Naive thymus-derived CD4-positive, alpha-beta T cell (primary cell): ENCODE measurements around the gene CRPPA. TPM values are rescaled to one million over a fixed set of nuclear protein-coding genes. Genes with fewer than 3 reads are reported as not detected.

Experiments used
- ATAC-seq: fragments of 150-1000 bp; cut with Tn5 transposase; 2 replicates; pipeline ENCODE4 v1.10.0; 2021; ENCODE audit warnings: mild to moderate bottlenecking, moderate library complexity
- CTCF ChIA-PET: fragments of 350-600 bp; sonication (Branson Sonifier 250); formaldehyde crosslinking; loops from one replicate; lab custom pipeline; 2021; ENCODE audit warnings: antibody characterized with exemption; lab: Charles Lee
- POLR2A ChIA-PET: fragments of 350-600 bp; sonication (Branson Sonifier 250); formaldehyde crosslinking; loops from one replicate; lab custom pipeline; 2021; ENCODE audit warnings: antibody characterized with exemption, inconsistent platforms; lab: Charles Lee
- DNase-seq, 9 donors: peaks; one replicate each; pipeline versions ENCODE4 v3.0.0 to v3.0.0-alpha.2; 2020 to 2022; ENCODE audit warnings: mixed read lengths in 1 of 9
- H3K27ac ChIP-seq: one replicate; pipeline ENCODE4 v1.7.0; 2013; ENCODE audit warnings: mild to moderate bottlenecking, low read depth, low read length, moderate library complexity
- H3K27me3 ChIP-seq, 2 donors: one replicate each; pipeline ENCODE4 v1.7.0; 2013; ENCODE audit warnings: low read length in 2 of 2, mild to moderate bottlenecking in 2 of 2, moderate library complexity in 2 of 2; ENCODE audit not compliant: control insufficient read depth in 2 of 2, insufficient read depth in 2 of 2
- H3K36me3 ChIP-seq, 3 experiments: 1 replicate in 2 of 3; 2 replicates in 1 of 3; pipeline ENCODE4 v1.7.0; 2013; ENCODE audit warnings: low read length in 3 of 3, mild to moderate bottlenecking in 3 of 3, moderate library complexity in 1 of 3; ENCODE audit not compliant: insufficient read depth in 3 of 3, control insufficient read depth in 2 of 3
- H3K4me1 ChIP-seq, 2 donors: one replicate each; pipeline ENCODE4 v1.7.0; 2013; ENCODE audit warnings: low read length in 2 of 2, mild to moderate bottlenecking in 2 of 2, moderate library complexity in 1 of 2; ENCODE audit not compliant: control insufficient read depth in 2 of 2, insufficient read depth in 2 of 2
- H3K4me3 ChIP-seq: 2 replicates; pipeline ENCODE4 v1.7.0; 2013; ENCODE audit warnings: mild to moderate bottlenecking, low read length
- H3K9me3 ChIP-seq, 3 experiments: 1 replicate in 2 of 3; 2 replicates in 1 of 3; pipeline ENCODE4 v1.7.0; 2013; ENCODE audit warnings: low read length in 3 of 3; ENCODE audit not compliant: control insufficient read depth in 2 of 3
- H3K27ac Mint-ChIP-seq, 9 donors: one replicate each; pipeline ENCODE4 v1.8.0; 2020 to 2022; ENCODE audit warnings: mixed read lengths in 9 of 9, mild to moderate bottlenecking in 8 of 9, moderate library complexity in 5 of 9, inconsistent platforms in 2 of 9
- H3K27me3 Mint-ChIP-seq, 5 donors: one replicate each; pipeline ENCODE4 v1.8.0; 2021 to 2022; ENCODE audit warnings: mixed read lengths in 5 of 5, mild to moderate bottlenecking in 1 of 5
- H3K36me3 Mint-ChIP-seq, 5 donors: one replicate each; pipeline ENCODE4 v1.8.0; 2020 to 2022; ENCODE audit warnings: mixed read lengths in 5 of 5, mild to moderate bottlenecking in 3 of 5, inconsistent platforms in 1 of 5
- H3K4me1 Mint-ChIP-seq, 7 donors: one replicate each; pipeline ENCODE4 v1.8.0; 2020 to 2022; ENCODE audit warnings: mixed read lengths in 7 of 7, mild to moderate bottlenecking in 3 of 7, inconsistent platforms in 1 of 7
- H3K4me3 Mint-ChIP-seq, 10 donors: one replicate each; pipeline ENCODE4 v1.8.0; 2020 to 2022; ENCODE audit warnings: mild to moderate bottlenecking in 10 of 10, mixed read lengths in 10 of 10, moderate library complexity in 6 of 10, inconsistent platforms in 2 of 10
- H3K9me3 Mint-ChIP-seq, 11 donors: one replicate each; pipeline ENCODE4 v1.8.0; 2020 to 2022; ENCODE audit warnings: mixed read lengths in 11 of 11, mild to moderate bottlenecking in 4 of 11, inconsistent platforms in 1 of 11, moderate library complexity in 1 of 11
- intact Hi-C, 2 donors: fragments of 100-400 bp; cut with micrococcal nuclease; formaldehyde crosslinking; loops; one replicate each; pipeline ENCODE4 v1.15.1; 2023
- polyA plus RNA-seq, 2 donors: library from polyadenylated mRNA; unstranded; fragments of 300-500 nt; fragmentation: Illumina TruSeq; gene quantifications; one replicate each; pipeline ENCODE4 v1.2.3, GENCODE V29; 2021
- total RNA-seq, 6 experiments: library from RNA in 5 of 6; stranded (reverse) in 5 of 6; gene quantifications; 1 replicate in 5 of 6; 2 replicates in 1 of 6; pipeline ENCODE4 v1.2.3 and lab custom pipeline; 2021 to 2026

CRPPA gene
- total and polyA plus RNA-seq, 7 experiments from 2014 or later, result 0.21 to 2.5 (median 1.3) TPM

GRCh38 chr7:16428672-16429071, 7.3 kb upstream of the CRPPA start:
- CTCF ChIA-PET, result no interaction called here
- ATAC-seq, result peak; percentile 62
- Mint-ChIP-seq H3K9me3 (no peaks in the 10 kb centered on the region), H3K27ac (no peak overlapping the region), H3K4me3 (no peak overlapping the region), H3K36me3 (no peaks in the 10 kb centered on the region), H3K4me1 (peaks cover 0 to 6% (median 0%) of the 10 kb centered on the region in 7 donors), H3K27me3 (peaks cover 0 to 15% (median 0%) of the 10 kb centered on the region in 5 donors)
- H3K4me1 ChIP-seq, result no peaks in the 10 kb centered on the region
- no peak overlapping the region for H3K4me3 ChIP-seq
- no peak for DNase-seq
- no peak overlapping the region for H3K27ac ChIP-seq
- no peaks in the 10 kb centered on the region for H3K36me3 ChIP-seq
- POLR2A ChIA-PET, result no interaction called here
- H3K27me3 ChIP-seq, result no peaks in the 10 kb centered on the region
- intact Hi-C loops, result loop anchor here in 1 of 2 donors (1.0 kb wide), 1 partner anchor 8 kb away; no protein-coding TSS in a partner anchor
- no peaks in the 10 kb centered on the region for H3K9me3 ChIP-seq

- DNase-seq (no peak), ATAC-seq (no peak)
- H3K36me3 ChIP-seq, result no peaks in the 10 kb centered on the region
- ChIA-PET CTCF (no interaction called here), POLR2A (no interaction called here)
- H3K9me3 Mint-ChIP-seq, result no peaks in the 10 kb centered on the region
- H3K27ac ChIP-seq, result no peak overlapping the region
- intact Hi-C loops, result no loop called here
- H3K27ac Mint-ChIP-seq, result no peak overlapping the region
- H3K9me3 ChIP-seq, result no peaks in the 10 kb centered on the region
- H3K27me3 ChIP-seq, result no peaks in the 10 kb centered on the region
- H3K4me3 Mint-ChIP-seq, result no peak overlapping the region
- no peak overlapping the region for H3K4me3 ChIP-seq
- no peaks in the 10 kb centered on the region for H3K36me3 Mint-ChIP-seq
- peaks cover 0 to 15% (median 0%) of the 10 kb centered on the region in 5 donors for H3K27me3 Mint-ChIP-seq
- H3K4me1 Mint-ChIP-seq, result peaks cover 0 to 6% (median 0%) of the 10 kb centered on the region in 7 donors
- no peaks in the 10 kb centered on the region for H3K4me1 ChIP-seq
Measured at GRCh38 chr7:16428182-16428581, 6.8 kb upstream of the CRPPA start.

DNA sequence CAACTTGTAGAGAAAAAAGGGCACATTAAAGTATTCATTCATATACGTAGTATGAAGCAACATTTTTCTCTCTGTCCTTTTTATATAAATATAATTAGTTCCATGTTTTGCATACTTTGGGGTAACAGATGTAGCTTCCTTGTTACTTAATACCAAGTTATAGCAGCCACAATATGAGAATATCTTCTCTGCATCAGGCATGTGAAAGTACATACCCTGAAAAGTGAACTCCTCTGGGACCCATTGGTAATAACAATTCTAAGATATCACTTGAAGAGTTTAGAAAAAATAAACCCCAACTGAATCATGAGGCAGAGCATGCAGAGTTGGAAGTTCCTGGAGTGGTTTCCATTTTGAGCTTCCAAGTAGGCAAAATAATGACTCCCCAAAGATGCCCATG, 2.4 kb upstream of the CRPPA start:
- no peaks in the 10 kb centered on the region for H3K9me3 ChIP-seq
- peaks cover 6 to 9% of the 10 kb centered on the region in 2 donors for H3K4me1 ChIP-seq
- ATAC-seq (no peak), DNase-seq (no peak)
- Mint-ChIP-seq H3K36me3 (no peaks in the 10 kb centered on the region), H3K9me3 (peaks cover 0 to 4% (median 0%) of the 10 kb centered on the region in 11 donors), H3K4me1 (peaks cover 7 to 23% (median 15%) of the 10 kb centered on the region in 7 donors), H3K27ac (no peak overlapping the region), H3K4me3 (no peak overlapping the region), H3K27me3 (peaks cover 0 to 15% (median 3%) of the 10 kb centered on the region in 5 donors)
- CTCF ChIA-PET, result no interaction called here
- H3K27ac ChIP-seq, result no peak overlapping the region
- no peak overlapping the region for H3K4me3 ChIP-seq
- H3K36me3 ChIP-seq, result no peaks in the 10 kb centered on the region
- POLR2A ChIA-PET, result interaction anchor here (1.1 kb wide), 1 partner anchor 9 kb away, joined by 4 read pairs; no protein-coding TSS in a partner anchor
- H3K27me3 ChIP-seq, result no peaks in the 10 kb centered on the region
- intact Hi-C loops, result loop anchor here (5.0 kb wide), 2 partner anchors 719 to 1519 kb away; partner anchors contain the start of gene SNX13 (in 1 of the 2)

DNA sequence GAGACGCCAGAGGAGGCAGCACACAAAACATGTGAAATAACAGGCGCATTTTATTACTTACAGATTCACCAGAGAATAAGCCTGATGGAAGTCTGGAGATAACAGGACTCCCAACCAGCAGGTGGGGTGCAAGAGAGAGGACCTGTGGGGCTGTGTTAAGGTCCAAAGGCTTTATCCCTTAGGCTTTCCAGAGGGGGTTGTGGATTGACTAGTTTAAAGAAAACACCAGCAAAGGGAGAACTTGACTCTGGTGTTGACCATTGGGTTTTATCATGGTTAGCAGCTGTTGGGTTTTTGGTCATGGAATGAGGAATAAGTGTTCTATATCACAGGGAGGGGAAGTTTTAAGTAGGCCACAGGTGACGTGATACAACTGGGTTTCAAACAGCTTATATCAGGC, 1.6 kb upstream of the CRPPA start:
- Histone ChIP-seq H3K27me3 (no peaks in the 10 kb centered on the region), H3K4me1 (peaks cover 6 to 9% of the 10 kb centered on the region in 2 donors), H3K36me3 (no peaks in the 10 kb centered on the region), H3K4me3 (no peak overlapping the region), H3K9me3 (no peaks in the 10 kb centered on the region), H3K27ac (no peak overlapping the region)
- Mint-ChIP-seq H3K27ac (peak overlapping the region in 1 of 9 donors; percentile 29), H3K4me1 (peaks cover 7 to 23% (median 15%) of the 10 kb centered on the region in 7 donors), H3K36me3 (peaks cover 0 to 5% (median 0%) of the 10 kb centered on the region in 5 donors), H3K27me3 (peaks cover 0 to 14% (median 0%) of the 10 kb centered on the region in 5 donors), H3K9me3 (peaks cover 0 to 5% (median 0%) of the 10 kb centered on the region in 11 donors), H3K4me3 (peak overlapping the region in 2 of 10 donors; percentile 6 to 40)
- ATAC-seq (no peak), DNase-seq (no peak)
- ChIA-PET CTCF (no interaction called here), POLR2A (no interaction called here)
- intact Hi-C loops, result loop anchor here (5.0 kb wide), 2 partner anchors 719 to 1519 kb away; partner anchors contain the start of gene SNX13 (in 1 of the 2)

GRCh38 chr7:16422103-16422435, 731 bp upstream of the CRPPA start:
- Mint-ChIP-seq H3K9me3 (peaks cover 0 to 5% (median 0%) of the 10 kb centered on the region in 11 donors), H3K27me3 (peaks cover 0 to 14% (median 0%) of the 10 kb centered on the region in 5 donors), H3K4me3 (peak overlapping the region; percentile 57 to 87 (median 72)), H3K36me3 (peaks cover 0 to 5% (median 0%) of the 10 kb centered on the region in 5 donors), H3K27ac (peak overlapping the region in 8 of 9 donors; percentile 32 to 83 (median 54)), H3K4me1 (peaks cover 7 to 23% (median 15%) of the 10 kb centered on the region in 7 donors)
- Histone ChIP-seq H3K27me3 (no peaks in the 10 kb centered on the region), H3K9me3 (no peaks in the 10 kb centered on the region), H3K36me3 (no peaks in the 10 kb centered on the region), H3K4me3 (no peak overlapping the region), H3K27ac (no peak overlapping the region), H3K4me1 (peaks cover 6 to 9% of the 10 kb centered on the region in 2 donors)
- ChIA-PET CTCF (no interaction called here), POLR2A (interaction anchor here (2.2 kb wide), 1 partner anchor 10 kb away, joined by 16 read pairs; no protein-coding TSS in a partner anchor)
- intact Hi-C loops, result loop anchor here (5.0 kb wide), 2 partner anchors 720 to 1520 kb away; partner anchors contain the start of gene SNX13 (in 1 of the 2)
- ATAC-seq (no peak), DNase-seq (no peak)

- Histone ChIP-seq H3K4me3 (peak overlapping the region; percentile 93), H3K9me3 (no peaks in the 10 kb centered on the region), H3K27ac (peak overlapping the region; percentile 78), H3K4me1 (peaks cover 6 to 9% of the 10 kb centered on the region in 2 donors), H3K27me3 (no peaks in the 10 kb centered on the region), H3K36me3 (no peaks in the 10 kb centered on the region)
- POLR2A ChIA-PET, result interaction anchor here (0.7 to 2.2 kb wide), 5 partner anchors 11 to 877 kb away, joined by 3 to 19 read pairs (median 4); partner anchors contain the start of genes AHR, ANKMY2 and BZW2
- H3K36me3 Mint-ChIP-seq, result peaks cover 0 to 5% (median 0%) of the 10 kb centered on the region in 5 donors
- peak overlapping the region; percentile 82 to 96 (median 88) for H3K4me3 Mint-ChIP-seq
- CTCF ChIA-PET, result interaction anchor here (0.6 to 2.3 kb wide), 5 partner anchors 9 to 225 kb away, joined by 3 to 5 read pairs (median 5); partner anchors contain the start of genes ANKMY2 and BZW2
- DNase-seq (peak; percentile 71 to 93 (median 88)), ATAC-seq (peak; percentile 93)
- H3K9me3 Mint-ChIP-seq, result peaks cover 0 to 5% (median 0%) of the 10 kb centered on the region in 11 donors
- peak overlapping the region; percentile 84 to 98 (median 92) for H3K27ac Mint-ChIP-seq
- H3K27me3 Mint-ChIP-seq, result peaks cover 0 to 14% (median 0%) of the 10 kb centered on the region in 5 donors
- peaks cover 7 to 23% (median 15%) of the 10 kb centered on the region in 7 donors for H3K4me1 Mint-ChIP-seq
- intact Hi-C loops, result loop anchor here (1.0 to 5.0 kb wide), 8 partner anchors 9 to 1522 kb away; partner anchors contain the start of genes ANKMY2 (in 2 of the 2), SNX13 (in 2 of the 2), AHR (in 1 of the 2) and TSPAN13 (in 1 of the 2)
Measured at GRCh38 chr7:16420649-16421332, 547 bp downstream of the CRPPA start.
